ENCODE measurements around the gene PIGR. TPM values are rescaled to one million over a fixed set of nuclear protein-coding genes. Genes with fewer than 3 reads are reported as not detected.

PIGR gene
- polyA plus RNA-seq, 1 donor from 2014 or later = not detected

DNA sequence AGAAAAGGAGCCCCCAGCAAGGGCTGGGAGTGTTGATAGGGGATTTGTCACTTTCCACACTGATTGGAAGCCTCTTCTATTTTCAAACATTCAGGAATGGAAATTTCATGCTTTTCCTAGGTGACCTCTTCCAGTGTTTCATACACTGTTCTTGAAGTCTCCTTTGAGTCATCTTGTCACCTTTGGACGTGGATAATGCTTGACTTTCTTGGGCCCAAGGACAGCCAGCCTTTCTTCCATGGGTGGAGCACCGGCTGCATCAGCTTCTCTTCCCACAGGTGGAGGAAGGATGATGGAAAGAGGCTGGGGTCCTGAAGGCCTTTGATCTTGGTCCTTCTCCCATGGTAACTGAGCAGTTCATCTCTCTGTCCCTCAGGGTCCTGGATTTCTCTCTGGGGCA lies 11.9 kb upstream of the PIGR start:
- H3K9ac ChIP-seq (ENCODE audit: low read length) = no peak overlapping the region
- no peak overlapping the region for H2AFZ ChIP-seq (ENCODE audit: low read depth, low read length)
- no peaks in the 10 kb centered on the region for H3F3A ChIP-seq (ENCODE audit: insufficient read depth, low read length, poor library complexity, severe bottlenecking)
- no peaks in the 10 kb centered on the region for H3K9me3 ChIP-seq (ENCODE audit: low read length)
- no peak overlapping the region for H3K4me2 ChIP-seq (ENCODE audit: low read length)
- H3K27me3 ChIP-seq (ENCODE audit: insufficient read depth, low read depth, low read length) = no peaks in the 10 kb centered on the region
- H3K36me3 ChIP-seq (ENCODE audit: insufficient read depth, low read length) = no peaks in the 10 kb centered on the region
- no peak overlapping the region for H3K4me3 ChIP-seq (ENCODE audit: low read length)
- no peaks in the 10 kb centered on the region for H3K9me2 ChIP-seq (ENCODE audit: insufficient read depth, low read length)
- H3K27ac ChIP-seq (ENCODE audit: low read length) = no peak overlapping the region
- TF ChIP-seq MXI1 (conservative IDR thresholded peaks at IDR 0.05; ENCODE audit: poor library complexity, severe bottlenecking) = no peak
- TF ChIP-seq TAF1 (IDR thresholded peaks at IDR 0.05; ENCODE audit: low read depth) = no peak
- no peak for TF ChIP-seq EZH2 (IDR thresholded peaks at IDR 0.05; ENCODE audit: borderline replicate concordance, insufficient read depth, low read length, poor library complexity, severe bottlenecking)
- TF ChIP-seq, protein P1, sequence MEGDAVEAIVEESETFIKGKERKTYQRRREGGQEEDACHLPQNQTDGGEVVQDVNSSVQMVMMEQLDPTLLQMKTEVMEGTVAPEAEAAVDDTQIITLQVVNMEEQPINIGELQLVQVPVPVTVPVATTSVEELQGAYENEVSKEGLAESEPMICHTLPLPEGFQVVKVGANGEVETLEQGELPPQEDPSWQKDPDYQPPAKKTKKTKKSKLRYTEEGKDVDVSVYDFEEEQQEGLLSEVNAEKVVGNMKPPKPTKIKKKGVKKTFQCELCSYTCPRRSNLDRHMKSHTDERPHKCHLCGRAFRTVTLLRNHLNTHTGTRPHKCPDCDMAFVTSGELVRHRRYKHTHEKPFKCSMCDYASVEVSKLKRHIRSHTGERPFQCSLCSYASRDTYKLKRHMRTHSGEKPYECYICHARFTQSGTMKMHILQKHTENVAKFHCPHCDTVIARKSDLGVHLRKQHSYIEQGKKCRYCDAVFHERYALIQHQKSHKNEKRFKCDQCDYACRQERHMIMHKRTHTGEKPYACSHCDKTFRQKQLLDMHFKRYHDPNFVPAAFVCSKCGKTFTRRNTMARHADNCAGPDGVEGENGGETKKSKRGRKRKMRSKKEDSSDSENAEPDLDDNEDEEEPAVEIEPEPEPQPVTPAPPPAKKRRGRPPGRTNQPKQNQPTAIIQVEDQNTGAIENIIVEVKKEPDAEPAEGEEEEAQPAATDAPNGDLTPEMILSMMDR (IDR thresholded peaks at IDR 0.05; ENCODE audit: poor library complexity, severe bottlenecking) = no peak
- TF ChIP-seq EP300 (conservative IDR thresholded peaks at IDR 0.05; ENCODE audit: poor library complexity, severe bottlenecking) = no peak
- no peak for TF ChIP-seq POLR2AphosphoS5 (IDR thresholded peaks at IDR 0.05)
- TF ChIP-seq, protein P2, sequence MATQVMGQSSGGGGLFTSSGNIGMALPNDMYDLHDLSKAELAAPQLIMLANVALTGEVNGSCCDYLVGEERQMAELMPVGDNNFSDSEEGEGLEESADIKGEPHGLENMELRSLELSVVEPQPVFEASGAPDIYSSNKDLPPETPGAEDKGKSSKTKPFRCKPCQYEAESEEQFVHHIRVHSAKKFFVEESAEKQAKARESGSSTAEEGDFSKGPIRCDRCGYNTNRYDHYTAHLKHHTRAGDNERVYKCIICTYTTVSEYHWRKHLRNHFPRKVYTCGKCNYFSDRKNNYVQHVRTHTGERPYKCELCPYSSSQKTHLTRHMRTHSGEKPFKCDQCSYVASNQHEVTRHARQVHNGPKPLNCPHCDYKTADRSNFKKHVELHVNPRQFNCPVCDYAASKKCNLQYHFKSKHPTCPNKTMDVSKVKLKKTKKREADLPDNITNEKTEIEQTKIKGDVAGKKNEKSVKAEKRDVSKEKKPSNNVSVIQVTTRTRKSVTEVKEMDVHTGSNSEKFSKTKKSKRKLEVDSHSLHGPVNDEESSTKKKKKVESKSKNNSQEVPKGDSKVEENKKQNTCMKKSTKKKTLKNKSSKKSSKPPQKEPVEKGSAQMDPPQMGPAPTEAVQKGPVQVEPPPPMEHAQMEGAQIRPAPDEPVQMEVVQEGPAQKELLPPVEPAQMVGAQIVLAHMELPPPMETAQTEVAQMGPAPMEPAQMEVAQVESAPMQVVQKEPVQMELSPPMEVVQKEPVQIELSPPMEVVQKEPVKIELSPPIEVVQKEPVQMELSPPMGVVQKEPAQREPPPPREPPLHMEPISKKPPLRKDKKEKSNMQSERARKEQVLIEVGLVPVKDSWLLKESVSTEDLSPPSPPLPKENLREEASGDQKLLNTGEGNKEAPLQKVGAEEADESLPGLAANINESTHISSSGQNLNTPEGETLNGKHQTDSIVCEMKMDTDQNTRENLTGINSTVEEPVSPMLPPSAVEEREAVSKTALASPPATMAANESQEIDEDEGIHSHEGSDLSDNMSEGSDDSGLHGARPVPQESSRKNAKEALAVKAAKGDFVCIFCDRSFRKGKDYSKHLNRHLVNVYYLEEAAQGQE (IDR thresholded peaks at IDR 0.05; ENCODE audit: borderline replicate concordance) = no peak
- TF ChIP-seq RAD21 (conservative IDR thresholded peaks at IDR 0.05) = no peak
- no peak for TF ChIP-seq SMC3 (conservative IDR thresholded peaks at IDR 0.05; ENCODE audit: poor library complexity)
- H4K20me1 ChIP-seq (ENCODE audit: insufficient read depth) = no peaks in the 10 kb centered on the region
- H3K79me2 ChIP-seq (replicated peaks; ENCODE audit: insufficient read depth, low read length) = no peaks in the 10 kb centered on the region

DNA sequence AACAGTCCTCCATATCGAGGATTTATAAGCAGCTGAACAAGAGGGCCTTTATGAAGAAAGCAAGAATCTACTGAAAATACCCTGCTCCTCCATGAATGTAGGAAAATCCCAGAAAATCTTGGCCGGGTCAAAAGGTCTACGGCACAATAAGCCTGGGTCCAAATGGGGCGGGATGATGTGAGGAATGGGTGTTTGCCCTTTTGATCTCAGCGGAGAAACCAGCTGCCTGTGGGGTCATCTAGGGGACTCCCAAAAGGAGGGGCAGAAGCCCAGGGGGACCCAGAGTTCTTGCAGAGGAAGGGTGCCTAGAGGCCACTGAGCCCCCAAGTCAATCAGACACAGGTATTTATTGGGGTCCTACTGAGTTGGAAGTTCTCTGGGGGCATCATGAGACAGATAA lies 11.4 kb upstream of the PIGR start:
- Histone ChIP-seq H3K36me3 (ENCODE audit: insufficient read depth, low read length) (no peaks in the 10 kb centered on the region), H3K27ac (ENCODE audit: low read length) (no peak overlapping the region), H3K4me2 (ENCODE audit: low read length) (no peak overlapping the region), H3F3A (ENCODE audit: insufficient read depth, low read length, poor library complexity, severe bottlenecking) (no peaks in the 10 kb centered on the region), H3K27me3 (ENCODE audit: insufficient read depth, low read depth, low read length) (no peaks in the 10 kb centered on the region), H3K9ac (ENCODE audit: low read length) (no peak overlapping the region), H3K9me3 (ENCODE audit: low read length) (no peaks in the 10 kb centered on the region), H4K20me1 (ENCODE audit: insufficient read depth) (no peaks in the 10 kb centered on the region), H3K9me2 (ENCODE audit: insufficient read depth, low read length) (no peaks in the 10 kb centered on the region), H2AFZ (ENCODE audit: low read depth, low read length) (no peak overlapping the region), H3K79me2 (replicated peaks; ENCODE audit: insufficient read depth, low read length) (no peaks in the 10 kb centered on the region), H3K4me3 (ENCODE audit: low read length) (no peak overlapping the region)
- no peak for TF ChIP-seq TAF1 (IDR thresholded peaks at IDR 0.05; ENCODE audit: low read depth)

Data from neural cell (in vitro differentiated cells).